COLO668 (cell line): ENCODE results near the gene MYL12B.
A peak's percentile ranks its signal among the peaks of the same experiment; 100 is the strongest.
"Not testable (repeated sequence)": the region's sequence is repeated elsewhere in the genome, so short reads cannot be mapped to it uniquely, and the experiment has no call there.

Experiments
- DNase-seq: peaks from one replicate; lab custom pipeline; 2025; ENCODE audit not compliant: unreplicated experiment; lab: John Stamatoyannopoulos, UW

The MYL12B gene

GRCh38 chr18:3294435-3295080 is 32.6 kb downstream of the MYL12B start:
- DNase-seq, result peak; percentile 81

DNA sequence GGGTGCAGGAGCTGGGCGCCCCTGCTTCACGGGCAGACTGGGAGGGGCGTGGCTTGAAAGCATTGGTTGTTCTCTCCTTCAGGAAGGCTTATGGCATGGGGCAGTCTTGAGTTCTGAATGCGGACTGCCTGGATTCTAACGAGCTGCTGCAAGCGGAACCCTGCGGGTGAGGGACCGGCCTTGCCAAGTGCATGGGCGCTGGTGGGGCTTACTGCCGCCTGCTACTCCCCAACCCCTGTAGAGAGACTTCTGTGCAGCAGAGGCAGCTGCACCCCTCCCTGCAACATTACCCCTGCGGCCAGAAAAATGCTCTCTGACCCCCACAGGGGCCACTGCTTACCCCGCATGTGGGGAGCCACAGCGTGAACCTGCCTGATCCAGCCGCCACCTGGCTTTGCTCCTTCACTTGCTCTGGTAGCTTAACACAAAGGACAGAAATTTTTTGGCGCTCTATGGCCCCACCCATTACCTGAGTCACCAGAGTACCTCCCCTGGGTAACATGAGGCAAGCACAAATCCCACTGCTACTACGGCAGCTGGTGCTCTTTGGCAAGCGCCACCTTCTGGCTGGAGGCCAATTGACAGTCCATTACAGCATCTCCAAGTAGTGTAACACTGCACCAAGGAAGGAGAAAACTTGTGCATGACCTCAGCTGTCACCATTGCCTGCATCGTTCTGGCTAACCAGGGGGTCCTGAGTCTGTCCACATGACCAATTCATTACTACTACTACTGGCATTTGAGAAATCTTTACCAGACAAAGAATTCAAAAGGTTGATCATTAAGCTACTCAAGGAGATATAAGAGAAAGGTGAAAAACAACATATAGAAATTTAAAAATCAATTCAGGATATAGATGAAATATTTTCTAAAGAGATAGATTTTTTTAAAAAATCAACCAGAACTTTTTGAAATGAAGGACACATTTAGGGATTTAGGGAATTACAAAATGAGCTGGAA is 35.4 kb downstream of the MYL12B start:
- peak; percentile 92 for DNase-seq

DNA sequence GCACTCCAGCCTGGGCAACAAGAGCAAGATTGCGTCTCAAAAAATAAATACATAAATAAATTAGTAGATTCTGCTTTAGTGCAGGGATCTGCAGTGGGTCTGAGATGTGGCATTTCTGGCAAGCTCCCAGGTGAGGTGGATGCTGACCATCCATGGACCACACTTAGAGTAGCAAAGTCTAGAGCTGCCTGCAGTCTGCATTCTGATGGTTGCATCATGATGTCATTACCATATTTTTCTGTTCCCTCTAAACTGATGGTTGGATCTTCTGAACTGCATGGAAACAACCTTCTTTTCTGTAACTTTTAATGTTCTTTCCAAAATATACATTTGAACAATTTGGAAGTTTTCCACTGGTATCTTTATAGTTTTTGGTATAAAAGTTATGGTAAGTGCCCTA is 42.9 kb downstream of the MYL12B start:
- DNase-seq, result no peak

DNA sequence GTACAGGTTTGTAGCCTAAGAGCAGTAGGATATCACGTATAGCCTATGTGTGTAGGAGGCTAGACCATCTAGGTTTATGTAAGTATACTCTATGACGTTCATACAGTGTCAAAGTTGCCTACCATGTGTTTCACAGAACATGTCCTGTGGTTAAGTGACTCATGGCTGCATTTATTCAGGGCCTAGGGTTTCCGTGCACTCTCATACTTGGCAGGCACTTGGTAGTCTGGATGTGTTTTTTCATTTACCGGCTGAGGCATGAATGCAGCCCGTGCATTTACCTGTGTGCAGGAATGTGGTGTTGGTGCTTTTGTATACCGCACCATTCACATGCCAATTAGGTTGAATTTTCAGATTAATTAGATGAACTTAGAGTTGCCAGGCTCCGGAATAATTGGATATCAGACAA is 43.4 kb downstream of the MYL12B start:
- no peak for DNase-seq

GRCh38 chr18:3305933-3306332 is 44.0 kb downstream of the MYL12B start:
- no peak for DNase-seq

- DNase-seq, result no peak
Measured at GRCh38 chr18:3306391-3306790, 44.5 kb downstream of the MYL12B start.

GRCh38 chr18:3313685-3314084 is 51.8 kb downstream of the MYL12B start:
- no peak for DNase-seq

GRCh38 chr18:3315344-3315743 is 53.4 kb downstream of the MYL12B start:
- DNase-seq, result not testable (repeated sequence)

GRCh38 chr18:3319399-3319798 is 57.5 kb downstream of the MYL12B start:
- no peak for DNase-seq

DNA sequence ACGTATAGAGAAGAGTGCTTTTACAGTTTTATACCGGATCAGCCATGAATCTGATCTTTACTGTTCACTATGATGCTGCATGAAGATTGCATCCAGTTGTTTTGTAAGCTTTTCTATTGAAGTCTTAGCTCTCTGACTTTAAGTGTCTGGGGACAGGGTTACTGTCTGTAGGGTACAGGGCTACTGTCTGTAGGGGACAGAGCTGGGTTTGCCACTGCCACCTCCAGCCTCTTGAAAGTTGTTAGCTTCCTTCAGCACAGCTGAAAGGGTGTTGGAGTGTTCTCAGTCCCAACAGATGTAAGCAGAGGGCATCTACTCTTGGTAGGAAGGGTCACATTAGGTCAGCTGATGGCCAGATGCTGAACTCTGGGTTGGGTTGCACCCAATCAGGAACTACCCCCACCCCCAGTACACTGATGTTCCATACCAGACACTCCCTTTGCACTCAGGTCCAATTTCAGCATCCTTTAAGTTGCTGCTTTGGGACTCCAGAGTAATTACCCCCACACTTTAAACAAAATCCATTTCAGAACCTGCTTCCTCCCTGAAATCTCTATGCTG is 58.0 kb downstream of the MYL12B start:
- DNase-seq, result no peak

DNA sequence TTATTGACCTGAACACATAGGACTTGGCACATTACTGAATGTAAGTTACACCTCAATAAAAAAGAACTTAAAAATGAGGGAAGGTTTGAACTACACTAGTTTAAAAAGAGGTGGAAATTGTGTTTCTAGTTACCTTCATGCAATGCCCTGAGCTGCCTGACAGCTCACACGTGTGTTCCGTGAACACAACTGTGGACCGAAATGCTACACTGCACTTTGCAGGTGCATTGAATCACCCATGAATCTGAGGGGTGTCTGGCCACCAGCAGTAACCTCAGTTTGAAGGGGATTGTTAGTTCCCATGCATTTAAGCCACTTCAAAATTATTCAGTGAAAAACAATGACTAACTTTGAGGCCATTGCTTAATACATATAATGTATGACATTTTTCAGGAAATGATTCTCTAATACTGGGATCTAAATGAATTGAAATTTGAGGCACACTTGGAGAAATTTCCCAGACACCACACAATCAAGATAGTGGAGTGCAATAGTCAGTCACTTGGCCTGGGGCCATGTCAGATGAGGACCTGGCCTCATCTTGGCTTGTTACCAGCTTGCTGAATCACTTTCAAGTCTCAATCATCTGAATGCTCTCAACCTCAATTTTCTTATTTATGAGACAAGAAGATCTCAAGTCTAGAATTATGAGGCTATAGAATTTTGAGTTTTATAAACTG is 59.3 kb downstream of the MYL12B start:
- DNase-seq, result no peak

DNA sequence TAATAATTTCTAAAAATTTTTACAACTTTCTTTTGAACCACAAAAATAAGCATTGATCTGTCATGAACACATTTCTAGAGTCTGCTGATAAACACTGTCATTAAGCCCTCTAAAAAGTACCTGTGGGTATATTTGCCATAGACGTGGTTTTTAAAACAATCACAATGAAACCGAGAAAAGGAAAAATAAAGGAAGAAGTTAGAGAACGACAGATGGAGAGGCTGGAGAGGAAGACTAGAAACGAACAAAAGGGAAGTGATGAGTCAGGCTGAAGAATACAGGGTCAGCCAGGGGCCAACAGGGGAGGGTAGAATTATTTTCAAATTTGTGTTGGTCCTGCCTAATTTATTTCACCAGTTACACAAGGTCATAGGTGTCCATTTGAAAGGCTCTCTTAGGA is 62.0 kb downstream of the MYL12B start:
- DNase-seq, result no peak
